Lung (tissue), 12 donors: ENCODE results near the gene HMX1. TPM values are rescaled to one million over a fixed set of nuclear protein-coding genes. Genes with fewer than 3 reads are reported as not detected.

Experiments used
- ATAC-seq: fragments of 200-7000 bp; cut with Tn5 transposase; one replicate; pipeline ENCODE4 v1.9.1; 2020; ENCODE audit warnings: moderate number of reproducible peaks; ENCODE audit not compliant: insufficient read depth, low FRiP score
- DNase-seq, 3 donors: peaks; one replicate each; pipeline ENCODE4 v3.0.0-alpha.2; 2013 to 2017
- H3K27ac ChIP-seq, 2 donors: one replicate each; pipeline ENCODE4 v1.5.1; 2013; ENCODE audit warnings: mild to moderate bottlenecking in 2 of 2, moderate library complexity in 2 of 2, control low read depth in 1 of 2, inconsistent platforms in 1 of 2, low read depth in 1 of 2, low read length in 1 of 2
- H3K27me3 ChIP-seq, 3 donors: one replicate each; pipeline ENCODE4 v1.5.1; 2013; ENCODE audit warnings: low read length in 2 of 3; ENCODE audit not compliant: control insufficient read depth in 3 of 3, insufficient read depth in 3 of 3
- H3K36me3 ChIP-seq, 4 donors: one replicate each; pipeline ENCODE4 v1.5.1; 2013; ENCODE audit warnings: low read length in 4 of 4, mild to moderate bottlenecking in 1 of 4, moderate library complexity in 1 of 4; ENCODE audit not compliant: control insufficient read depth in 4 of 4, insufficient read depth in 4 of 4
- H3K4me1 ChIP-seq, 5 donors: one replicate each; pipeline ENCODE4 v1.5.1; 2013; ENCODE audit warnings: low read length in 5 of 5, mild to moderate bottlenecking in 2 of 5, moderate library complexity in 1 of 5; ENCODE audit not compliant: control insufficient read depth in 5 of 5, insufficient read depth in 5 of 5
- H3K4me3 ChIP-seq: one replicate; pipeline ENCODE4 v1.5.1; 2013; ENCODE audit warnings: mild to moderate bottlenecking, control low read depth, moderate library complexity
- H3K9ac ChIP-seq, 2 donors: one replicate each; pipeline ENCODE4 v1.5.1; 2013; ENCODE audit warnings: low read length in 2 of 2, control low read depth in 1 of 2; ENCODE audit not compliant: insufficient read depth in 1 of 2
- H3K9me3 ChIP-seq, 4 donors: one replicate each; pipeline ENCODE4 v1.5.1; 2013; ENCODE audit warnings: low read length in 3 of 4, mild to moderate bottlenecking in 1 of 4, moderate library complexity in 1 of 4; ENCODE audit not compliant: control insufficient read depth in 4 of 4, insufficient read depth in 3 of 4
- CTCF ChIP-seq: IDR thresholded peaks from 2 replicates; pipeline ENCODE4 v1.5.1; 2012; ENCODE audit warnings: mild to moderate bottlenecking; ENCODE audit errors: control extremely low read depth, extremely low read depth
- WGBS, 2 donors: extraction: QIAGEN DNeasy Blood & Tissue Kit; methylation state at CpG; one replicate each; pipeline ENCODE4 v1.1.7; 2013; 5-methylcytosine and 5-hydroxymethylcytosine counted together
- polyA plus RNA-seq, 2 donors: library from polyadenylated mRNA; stranded (reverse); fragments of 200-250 nt; gene quantifications; one replicate each; pipeline ENCODE4 v1.2.1, GENCODE V29; 2013
- total RNA-seq, 2 donors: library from RNA; depleted of rRNA in 1 of 2; stranded (reverse); fragments of >200 nt in 1 of 2; gene quantifications; one replicate each; pipeline ENCODE4 v1.2.1, GENCODE V29; 2014 to 2021
- donor health status: control.
- donor health status: control.
- donor health status: Bipolar disorder and iron deficiency.
- donor health status: healthy.
- donor health status: DM: yes; HTN: yes; CAD: no.

HMX1 gene
- total and polyA plus RNA-seq, 4 donors = not detected

- Histone ChIP-seq H3K36me3 (no peaks in the 10 kb centered on the region), H3K9ac (no peak overlapping the region), H3K9me3 (peaks cover 0 to 19% (median 0%) of the 10 kb centered on the region in 4 donors), H3K27me3 (peaks cover 59 to 94% (median 74%) of the 10 kb centered on the region in 3 donors), H3K27ac (no peak overlapping the region), H3K4me1 (peaks cover 0 to 7% (median 4%) of the 10 kb centered on the region in 5 donors), H3K4me3 (no peak overlapping the region)
- TF ChIP-seq CTCF = no peak
- DNase-seq (no peak), ATAC-seq (no peak)
- 7 to 10% methylated on average over 5 of the region's 5 CpGs for WGBS, 2 donors
Observed at GRCh38 chr4:8862334-8862733, 9.3 kb downstream of the HMX1 start.

- Histone ChIP-seq H3K27me3 (peaks cover 59 to 96% (median 73%) of the 10 kb centered on the region in 3 donors), H3K9ac (no peak overlapping the region), H3K27ac (no peak overlapping the region), H3K9me3 (peaks cover 0 to 16% (median 0%) of the 10 kb centered on the region in 4 donors), H3K4me1 (peaks cover 0 to 7% (median 5%) of the 10 kb centered on the region in 5 donors), H3K36me3 (no peaks in the 10 kb centered on the region), H3K4me3 (no peak overlapping the region)
- no peak for ATAC-seq
- no peak for TF ChIP-seq CTCF
- DNase-seq = no peak
- 2 to 3% methylated on average over 64 of the region's 64 CpGs for WGBS, 2 donors
Observed at GRCh38 chr4:8861576-8862295, 9.9 kb downstream of the HMX1 start.

GRCh38 chr4:8860892-8861575, 10.6 kb downstream of the HMX1 start:
- peaks cover 0 to 7% (median 5%) of the 10 kb centered on the region in 5 donors for H3K4me1 ChIP-seq
- H3K4me3 ChIP-seq = no peak overlapping the region

More at GRCh38 chr4:8860892-8861575, 10.6 kb downstream of the HMX1 start:
- H3K27me3 ChIP-seq = peaks cover 59 to 96% (median 73%) of the 10 kb centered on the region in 3 donors
- no peak overlapping the region for H3K27ac ChIP-seq
- 1 to 2% methylated on average over 56 to 82 of the region's 82 CpGs for WGBS, 2 donors
- H3K9me3 ChIP-seq = peaks cover 0 to 13% (median 0%) of the 10 kb centered on the region in 4 donors
- no peaks in the 10 kb centered on the region for H3K36me3 ChIP-seq
- no peak for TF ChIP-seq CTCF
- ATAC-seq (no peak), DNase-seq (no peak)
- H3K9ac ChIP-seq = no peak overlapping the region
